Liver (tissue), 3 donors: ENCODE results near the gene PHKG1.
"Not testable (repeated sequence)": the region's sequence is repeated elsewhere in the genome, so short reads cannot be mapped to it uniquely, and the experiment has no call there.

Source experiments
- CTCF ChIP-seq: fragments of 150-350 bp; IDR thresholded peaks from 2 replicates; pipeline ENCODE4 v1.5.1; 2017; ENCODE audit warnings: improper control_type of control experiment, low read depth, low read length; ENCODE audit not compliant: missing input control
- EGR1 ChIP-seq, 2 donors: IDR thresholded peaks; 2 replicates each; pipeline ENCODE4 v1.6.1; 2016 to 2018; ENCODE audit warnings: antibody characterized with exemption in 2 of 2, low read depth in 2 of 2
- FOXA1 ChIP-seq: IDR thresholded peaks from 2 replicates; pipeline ENCODE4 v1.6.1; 2016; ENCODE audit warnings: antibody characterized with exemption
- GABPA ChIP-seq, 2 donors: IDR thresholded peaks in 1 of 2; conservative IDR thresholded peaks in 1 of 2; 2 replicates each; pipeline ENCODE4 v1.6.1; 2016; ENCODE audit warnings: antibody characterized with exemption in 2 of 2, mild to moderate bottlenecking in 1 of 2, moderate library complexity in 1 of 2
- JUND ChIP-seq, 2 donors: IDR thresholded peaks; 2 replicates each; pipeline ENCODE4 v1.6.1; 2016; ENCODE audit warnings: antibody characterized with exemption in 2 of 2
- NR2F2 ChIP-seq: IDR thresholded peaks from 2 replicates; pipeline ENCODE4 v1.6.1; 2016; ENCODE audit warnings: antibody characterized with exemption
- RAD21 ChIP-seq, 2 donors: IDR thresholded peaks; 2 replicates each; pipeline ENCODE4 v1.6.1; 2016; ENCODE audit warnings: antibody characterized with exemption in 2 of 2, mild to moderate bottlenecking in 2 of 2
- RXRA ChIP-seq, 2 donors: IDR thresholded peaks; 2 replicates each; pipeline ENCODE4 v1.6.1; 2017 to 2018; ENCODE audit warnings: antibody characterized with exemption in 2 of 2, mild to moderate bottlenecking in 1 of 2
- SP1 ChIP-seq: IDR thresholded peaks from 2 replicates; pipeline ENCODE4 v1.6.1; 2018; ENCODE audit warnings: antibody characterized with exemption, mild to moderate bottlenecking
- TAF1 ChIP-seq: conservative IDR thresholded peaks from 2 replicates; pipeline ENCODE4 v1.6.1; 2016; ENCODE audit warnings: antibody characterized with exemption, mild to moderate bottlenecking
- YY1 ChIP-seq: IDR thresholded peaks from 2 replicates; pipeline ENCODE4 v1.6.1; 2016; ENCODE audit warnings: antibody characterized with exemption, mild to moderate bottlenecking
- TF ChIP-seq, protein P1 (sequence below): IDR thresholded peaks from 2 replicates; pipeline ENCODE4 v1.6.1; 2016; ENCODE audit warnings: antibody characterized with exemption
- TF ChIP-seq, protein P2 (sequence below): IDR thresholded peaks from 2 replicates; pipeline ENCODE4 v1.6.1; 2016; ENCODE audit warnings: antibody characterized with exemption
- TF ChIP-seq, protein P3 (sequence below): IDR thresholded peaks from 2 replicates; pipeline ENCODE4 v1.6.1; 2016; ENCODE audit warnings: antibody characterized with exemption, mild to moderate bottlenecking
- donor health status: healthy.
- donor health status: healthy.

DNA sequence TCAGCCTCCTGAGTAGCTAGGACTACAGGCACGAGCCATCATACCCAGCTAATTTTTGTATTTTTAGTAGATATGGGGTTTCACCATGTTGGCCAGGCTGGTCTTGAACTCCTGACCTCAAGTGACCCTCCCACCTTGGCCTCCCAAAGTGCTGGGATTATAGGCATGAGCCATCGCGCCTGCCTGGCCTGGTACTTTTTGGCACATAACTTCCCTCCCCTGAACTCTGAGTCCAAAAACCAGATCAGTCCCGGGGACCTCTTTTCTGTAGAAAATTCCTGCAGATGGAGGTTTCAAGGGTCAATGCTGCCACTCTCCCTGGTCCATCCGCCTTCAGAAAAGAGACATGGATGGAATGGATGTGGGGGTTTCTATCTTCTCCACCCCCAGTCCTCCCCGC lies 364 bp downstream of the PHKG1 start:
- TF ChIP-seq CTCF; YY1; RAD21 (IDR thresholded peaks at IDR 0.05); JUND (IDR thresholded peaks at IDR 0.05); RXRA (IDR thresholded peaks at IDR 0.05); EGR1 (IDR thresholded peaks at IDR 0.05; ENCODE audit: low read depth in 2 of 2); TAF1; GABPA (IDR thresholded peaks at IDR 0.05 in 1 of 2, conservative IDR thresholded peaks at IDR 0.05 in 1 of 2); FOXA1; NR2F2; SP1: not testable (repeated sequence)
- TF ChIP-seq, protein P1, sequence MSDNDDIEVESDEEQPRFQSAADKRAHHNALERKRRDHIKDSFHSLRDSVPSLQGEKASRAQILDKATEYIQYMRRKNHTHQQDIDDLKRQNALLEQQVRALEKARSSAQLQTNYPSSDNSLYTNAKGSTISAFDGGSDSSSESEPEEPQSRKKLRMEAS = not testable (repeated sequence)
- TF ChIP-seq, protein P2, sequence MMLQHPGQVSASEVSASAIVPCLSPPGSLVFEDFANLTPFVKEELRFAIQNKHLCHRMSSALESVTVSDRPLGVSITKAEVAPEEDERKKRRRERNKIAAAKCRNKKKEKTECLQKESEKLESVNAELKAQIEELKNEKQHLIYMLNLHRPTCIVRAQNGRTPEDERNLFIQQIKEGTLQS = not testable (repeated sequence)
- TF ChIP-seq, protein P3, sequence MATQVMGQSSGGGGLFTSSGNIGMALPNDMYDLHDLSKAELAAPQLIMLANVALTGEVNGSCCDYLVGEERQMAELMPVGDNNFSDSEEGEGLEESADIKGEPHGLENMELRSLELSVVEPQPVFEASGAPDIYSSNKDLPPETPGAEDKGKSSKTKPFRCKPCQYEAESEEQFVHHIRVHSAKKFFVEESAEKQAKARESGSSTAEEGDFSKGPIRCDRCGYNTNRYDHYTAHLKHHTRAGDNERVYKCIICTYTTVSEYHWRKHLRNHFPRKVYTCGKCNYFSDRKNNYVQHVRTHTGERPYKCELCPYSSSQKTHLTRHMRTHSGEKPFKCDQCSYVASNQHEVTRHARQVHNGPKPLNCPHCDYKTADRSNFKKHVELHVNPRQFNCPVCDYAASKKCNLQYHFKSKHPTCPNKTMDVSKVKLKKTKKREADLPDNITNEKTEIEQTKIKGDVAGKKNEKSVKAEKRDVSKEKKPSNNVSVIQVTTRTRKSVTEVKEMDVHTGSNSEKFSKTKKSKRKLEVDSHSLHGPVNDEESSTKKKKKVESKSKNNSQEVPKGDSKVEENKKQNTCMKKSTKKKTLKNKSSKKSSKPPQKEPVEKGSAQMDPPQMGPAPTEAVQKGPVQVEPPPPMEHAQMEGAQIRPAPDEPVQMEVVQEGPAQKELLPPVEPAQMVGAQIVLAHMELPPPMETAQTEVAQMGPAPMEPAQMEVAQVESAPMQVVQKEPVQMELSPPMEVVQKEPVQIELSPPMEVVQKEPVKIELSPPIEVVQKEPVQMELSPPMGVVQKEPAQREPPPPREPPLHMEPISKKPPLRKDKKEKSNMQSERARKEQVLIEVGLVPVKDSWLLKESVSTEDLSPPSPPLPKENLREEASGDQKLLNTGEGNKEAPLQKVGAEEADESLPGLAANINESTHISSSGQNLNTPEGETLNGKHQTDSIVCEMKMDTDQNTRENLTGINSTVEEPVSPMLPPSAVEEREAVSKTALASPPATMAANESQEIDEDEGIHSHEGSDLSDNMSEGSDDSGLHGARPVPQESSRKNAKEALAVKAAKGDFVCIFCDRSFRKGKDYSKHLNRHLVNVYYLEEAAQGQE = not testable (repeated sequence)
